SK-N-SH treated with all-trans-retinoic acid at 6 μM for 48 hours (cell line): ENCODE results near the gene FGFRL1.

ENCODE experiments used
- ATAC-seq: fragments of 200-7000 bp; cut with Tn5 transposase; 3 replicates; pipeline ENCODE4 v1.9.1; 2020; ENCODE audit warnings: mild to moderate bottlenecking, moderate library complexity
- ARNTL ChIP-seq: fragments of 450-650 bp; formaldehyde crosslinking; IDR thresholded peaks from 2 replicates; pipeline ENCODE4 v1.5.0; 2020; ENCODE audit warnings: low read depth, mild to moderate bottlenecking, moderate library complexity, borderline replicate concordance
- BACH2 ChIP-seq: fragments of 250-450 bp; sonication (Bioruptor Pico); IDR thresholded peaks from 2 replicates; pipeline ENCODE4 v1.9.0; 2021; ENCODE audit warnings: mild to moderate bottlenecking, borderline replicate concordance
- CSDC2 ChIP-seq: fragments of 250-450 bp; sonication (Bioruptor Pico); IDR thresholded peaks from 2 replicates; pipeline ENCODE4 v1.5.0; 2020; ENCODE audit warnings: mild to moderate bottlenecking, moderate library complexity
- ESRRG ChIP-seq: fragments of 250-450 bp; sonication (Bioruptor Pico); IDR thresholded peaks from 2 replicates; pipeline ENCODE4 v1.6.1; 2021; ENCODE audit warnings: mild to moderate bottlenecking
- GLIS3 ChIP-seq: fragments of 250-450 bp; sonication (Bioruptor Pico); IDR thresholded peaks from 2 replicates; pipeline ENCODE4 v1.5.0; 2020; ENCODE audit warnings: mild to moderate bottlenecking, moderate library complexity
- ISL1 ChIP-seq: fragments of 250-450 bp; sonication (Bioruptor Pico); IDR thresholded peaks from 2 replicates; pipeline ENCODE4 v2.1.2; 2022; ENCODE audit warnings: mild to moderate bottlenecking, moderate library complexity
- PPARA ChIP-seq: fragments of 250-450 bp; sonication (Bioruptor Pico); IDR thresholded peaks from 2 replicates; pipeline ENCODE4 v1.5.0; 2020; ENCODE audit warnings: mild to moderate bottlenecking, borderline replicate concordance
- RARB ChIP-seq: fragments of 250-450 bp; sonication (Bioruptor Pico); IDR thresholded peaks from 2 replicates; pipeline ENCODE4 v1.8.0; 2021; ENCODE audit warnings: mild to moderate bottlenecking, moderate library complexity
- TCF4 ChIP-seq: fragments of 250-450 bp; sonication (Bioruptor Pico); IDR thresholded peaks from 2 replicates; pipeline ENCODE4 v1.8.0; 2021; ENCODE audit warnings: mild to moderate bottlenecking, moderate library complexity, borderline replicate concordance
- TOX ChIP-seq: fragments of 250-450 bp; sonication (Bioruptor Pico); IDR thresholded peaks from 2 replicates; pipeline ENCODE4 v1.8.0; 2021; ENCODE audit warnings: mild to moderate bottlenecking, moderate library complexity, borderline replicate concordance
- ZC3H10 ChIP-seq: fragments of 250-450 bp; sonication (Bioruptor Pico); IDR thresholded peaks from 2 replicates; pipeline ENCODE4 v1.5.1; 2021; ENCODE audit warnings: mild to moderate bottlenecking, moderate library complexity
- ZFP30 ChIP-seq: fragments of 450-650 bp; formaldehyde crosslinking; IDR thresholded peaks from 2 replicates; pipeline ENCODE4 v1.5.0; 2022; ENCODE audit warnings: mild to moderate bottlenecking, moderate library complexity
- ZNF565 ChIP-seq: fragments of 450-650 bp; formaldehyde crosslinking; conservative IDR thresholded peaks from 2 replicates; pipeline ENCODE4 v1.5.0; 2020; ENCODE audit warnings: low read depth, mild to moderate bottlenecking, moderate library complexity
- ZNF8 ChIP-seq: fragments of 450-650 bp; formaldehyde crosslinking; IDR thresholded peaks from 2 replicates; pipeline ENCODE4 v1.5.0; 2020; ENCODE audit warnings: mild to moderate bottlenecking, moderate library complexity
- TF ChIP-seq, protein P1 (sequence below): fragments of 250-450 bp; sonication (Bioruptor Pico); IDR thresholded peaks from 2 replicates; pipeline ENCODE4 v1.5.1; 2020; ENCODE audit warnings: low read depth, mild to moderate bottlenecking, moderate library complexity
- TF ChIP-seq, protein P2 (sequence below): fragments of 250-450 bp; sonication (Bioruptor Pico); IDR thresholded peaks from 2 replicates; pipeline ENCODE4 v1.8.0; 2020; ENCODE audit warnings: mild to moderate bottlenecking, moderate library complexity, borderline replicate concordance
- TF ChIP-seq, protein P3 (sequence below): fragments of 250-450 bp; sonication (Bioruptor Pico); IDR thresholded peaks from 2 replicates; pipeline ENCODE4 v1.5.1; 2021; ENCODE audit warnings: mild to moderate bottlenecking, moderate library complexity
- TF ChIP-seq, protein P4 (sequence below): fragments of 250-450 bp; sonication (Bioruptor Pico); IDR thresholded peaks from 2 replicates; pipeline ENCODE4 v1.5.0; 2020; ENCODE audit warnings: mild to moderate bottlenecking, moderate library complexity

Gene FGFRL1

DNA sequence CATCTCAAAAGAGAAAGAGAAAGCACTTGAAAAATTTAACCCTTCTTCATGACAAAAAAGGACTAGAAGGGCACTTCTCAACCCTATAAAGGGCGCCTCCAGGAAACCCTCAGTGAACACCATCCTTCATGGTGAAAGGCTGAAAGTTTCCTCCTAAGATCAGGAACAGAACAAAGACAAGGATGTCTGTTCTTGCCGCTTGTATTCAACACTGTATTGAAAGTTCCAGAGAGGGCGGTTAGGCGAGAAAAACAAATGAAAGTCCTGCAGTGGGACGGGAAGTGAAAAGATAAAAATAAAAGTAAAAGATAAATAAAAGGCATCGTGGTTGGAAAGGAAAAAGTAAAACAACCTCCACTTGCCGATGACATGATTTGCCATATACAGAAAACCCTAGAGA is 51.0 kb downstream of the FGFRL1 start:
- no peak for ATAC-seq
- no peak for TF ChIP-seq ZFP30 (CRISPR knock-in tag)
- TF ChIP-seq PPARA = no peak
- TF ChIP-seq, protein P1, sequence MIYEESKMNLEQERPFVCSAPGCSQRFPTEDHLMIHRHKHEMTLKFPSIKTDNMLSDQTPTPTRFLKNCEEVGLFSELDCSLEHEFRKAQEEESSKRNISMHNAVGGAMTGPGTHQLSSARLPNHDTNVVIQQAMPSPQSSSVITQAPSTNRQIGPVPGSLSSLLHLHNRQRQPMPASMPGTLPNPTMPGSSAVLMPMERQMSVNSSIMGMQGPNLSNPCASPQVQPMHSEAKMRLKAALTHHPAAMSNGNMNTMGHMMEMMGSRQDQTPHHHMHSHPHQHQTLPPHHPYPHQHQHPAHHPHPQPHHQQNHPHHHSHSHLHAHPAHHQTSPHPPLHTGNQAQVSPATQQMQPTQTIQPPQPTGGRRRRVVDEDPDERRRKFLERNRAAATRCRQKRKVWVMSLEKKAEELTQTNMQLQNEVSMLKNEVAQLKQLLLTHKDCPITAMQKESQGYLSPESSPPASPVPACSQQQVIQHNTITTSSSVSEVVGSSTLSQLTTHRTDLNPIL = no peak
- TF ChIP-seq TCF4 (CRISPR knock-in tag) = no peak
- TF ChIP-seq ZC3H10 = no peak
- TF ChIP-seq ZNF8 (CRISPR knock-in tag) = no peak
- no peak for TF ChIP-seq BACH2

DNA sequence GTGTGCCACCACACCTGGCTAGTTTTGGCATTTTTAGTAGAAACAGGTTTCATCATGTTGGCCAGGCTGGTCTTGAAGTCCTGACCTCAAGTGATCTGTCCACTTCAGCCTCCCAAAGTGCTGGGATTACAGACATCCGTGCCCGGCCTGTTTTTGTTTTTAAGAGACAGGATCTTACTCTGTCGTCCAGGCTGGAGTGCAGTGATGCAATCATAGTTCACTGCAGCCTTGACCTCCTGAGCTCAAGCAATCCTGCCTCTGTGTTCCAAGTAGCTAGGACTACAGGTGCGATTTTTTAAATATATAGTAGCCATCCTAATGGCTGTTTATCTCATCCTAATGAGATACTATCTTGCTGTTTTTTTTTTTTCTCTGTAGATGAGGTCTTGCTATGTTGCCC is 54.3 kb downstream of the FGFRL1 start:
- no peak for ATAC-seq
- TF ChIP-seq ZC3H10 (no peak), ISL1 (no peak)

DNA sequence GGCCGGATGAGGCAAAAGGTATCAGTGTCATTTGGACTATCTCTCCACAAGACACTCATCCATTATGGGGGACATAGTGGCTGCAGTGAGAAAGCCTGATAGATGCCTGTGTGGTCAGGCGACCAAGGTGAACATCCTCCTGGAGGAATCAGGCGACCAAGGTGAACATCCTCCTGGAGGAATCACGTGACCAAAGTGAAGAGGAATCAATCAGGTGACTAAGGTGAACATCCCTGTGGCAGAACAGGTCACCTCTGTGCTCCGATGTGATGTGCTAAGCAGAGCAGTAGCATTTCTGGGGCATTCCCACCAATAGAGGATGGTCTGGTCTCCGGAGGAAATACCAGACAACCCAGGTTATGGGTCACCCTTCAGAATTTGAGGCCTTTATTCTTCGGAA is 58.0 kb downstream of the FGFRL1 start:
- no peak for ATAC-seq
- TF ChIP-seq, protein P2, sequence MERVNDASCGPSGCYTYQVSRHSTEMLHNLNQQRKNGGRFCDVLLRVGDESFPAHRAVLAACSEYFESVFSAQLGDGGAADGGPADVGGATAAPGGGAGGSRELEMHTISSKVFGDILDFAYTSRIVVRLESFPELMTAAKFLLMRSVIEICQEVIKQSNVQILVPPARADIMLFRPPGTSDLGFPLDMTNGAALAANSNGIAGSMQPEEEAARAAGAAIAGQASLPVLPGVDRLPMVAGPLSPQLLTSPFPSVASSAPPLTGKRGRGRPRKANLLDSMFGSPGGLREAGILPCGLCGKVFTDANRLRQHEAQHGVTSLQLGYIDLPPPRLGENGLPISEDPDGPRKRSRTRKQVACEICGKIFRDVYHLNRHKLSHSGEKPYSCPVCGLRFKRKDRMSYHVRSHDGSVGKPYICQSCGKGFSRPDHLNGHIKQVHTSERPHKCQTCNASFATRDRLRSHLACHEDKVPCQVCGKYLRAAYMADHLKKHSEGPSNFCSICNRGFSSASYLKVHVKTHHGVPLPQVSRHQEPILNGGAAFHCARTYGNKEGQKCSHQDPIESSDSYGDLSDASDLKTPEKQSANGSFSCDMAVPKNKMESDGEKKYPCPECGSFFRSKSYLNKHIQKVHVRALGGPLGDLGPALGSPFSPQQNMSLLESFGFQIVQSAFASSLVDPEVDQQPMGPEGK (CRISPR knock-in tag) = no peak
- TF ChIP-seq TCF4 (CRISPR knock-in tag) (no peak), ZC3H10 (no peak), RARB (CRISPR knock-in tag) (no peak), GLIS3 (CRISPR knock-in tag) (no peak), TOX (CRISPR knock-in tag) (no peak)
- TF ChIP-seq, protein P1 = no peak

DNA sequence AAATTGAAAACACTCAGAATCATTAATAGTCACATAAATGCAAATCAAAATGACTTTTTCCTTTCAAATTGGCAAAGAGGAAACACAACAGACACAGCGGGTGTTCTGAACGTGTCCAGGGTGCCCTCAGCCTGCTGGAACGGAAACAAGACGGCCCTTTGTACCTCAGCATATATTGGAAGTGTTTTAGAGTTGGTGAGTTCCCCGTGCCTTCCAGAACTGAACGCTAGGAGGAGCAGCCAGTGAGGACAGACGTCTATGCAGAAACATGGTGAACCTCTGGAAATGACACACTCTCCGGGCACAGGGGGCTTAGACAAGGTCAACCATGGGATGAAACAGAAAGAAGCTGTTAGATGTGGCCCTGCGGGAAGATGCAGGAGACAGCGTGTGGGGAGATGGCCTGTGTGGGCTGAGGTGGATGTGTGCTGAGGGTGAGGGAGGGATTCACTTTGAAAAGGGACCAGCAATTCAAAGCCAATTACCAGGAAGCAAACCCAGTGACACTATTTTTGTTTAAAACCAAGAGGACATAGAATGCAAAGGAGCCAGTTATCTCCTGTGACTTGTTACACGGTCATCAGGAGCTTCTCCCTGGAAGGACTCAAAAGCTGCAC is 61.5 kb downstream of the FGFRL1 start:
- peak; percentile 92 for ATAC-seq
- TF ChIP-seq ESRRG (CRISPR knock-in tag) (no peak), RARB (CRISPR knock-in tag) (no peak), ZNF565 (no peak)
- TF ChIP-seq, protein P3, sequence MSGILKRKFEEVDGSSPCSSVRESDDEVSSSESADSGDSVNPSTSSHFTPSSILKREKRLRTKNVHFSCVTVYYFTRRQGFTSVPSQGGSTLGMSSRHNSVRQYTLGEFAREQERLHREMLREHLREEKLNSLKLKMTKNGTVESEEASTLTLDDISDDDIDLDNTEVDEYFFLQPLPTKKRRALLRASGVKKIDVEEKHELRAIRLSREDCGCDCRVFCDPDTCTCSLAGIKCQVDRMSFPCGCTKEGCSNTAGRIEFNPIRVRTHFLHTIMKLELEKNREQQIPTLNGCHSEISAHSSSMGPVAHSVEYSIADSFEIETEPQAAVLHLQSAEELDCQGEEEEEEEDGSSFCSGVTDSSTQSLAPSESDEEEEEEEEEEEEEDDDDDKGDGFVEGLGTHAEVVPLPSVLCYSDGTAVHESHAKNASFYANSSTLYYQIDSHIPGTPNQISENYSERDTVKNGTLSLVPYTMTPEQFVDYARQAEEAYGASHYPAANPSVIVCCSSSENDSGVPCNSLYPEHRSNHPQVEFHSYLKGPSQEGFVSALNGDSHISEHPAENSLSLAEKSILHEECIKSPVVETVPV (CRISPR knock-in tag) = no peak

DNA sequence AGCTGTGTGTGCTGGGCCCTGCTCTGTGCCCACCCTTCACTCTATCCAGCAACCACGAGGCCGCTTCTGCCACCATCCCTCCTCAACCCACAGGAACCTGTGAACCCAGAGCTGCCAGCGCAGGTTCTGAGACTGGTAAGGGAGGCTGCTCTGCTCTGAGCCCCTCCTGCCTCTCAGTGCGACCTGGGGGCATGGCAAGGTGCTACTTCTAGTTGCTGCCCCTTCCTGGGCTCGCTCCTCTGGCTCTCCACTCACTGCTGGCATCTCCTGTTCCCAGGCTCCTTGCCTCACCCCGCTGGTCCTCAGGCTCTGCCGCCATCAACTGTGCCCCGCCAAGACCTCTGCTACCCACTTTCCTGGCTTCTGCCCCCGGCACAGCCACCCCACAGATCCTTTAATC is 62.7 kb downstream of the FGFRL1 start:
- no peak for TF ChIP-seq ARNTL (CRISPR knock-in tag)
- no peak for TF ChIP-seq ZC3H10
- TF ChIP-seq CSDC2 (CRISPR knock-in tag) = no peak
- TF ChIP-seq, protein P3 (CRISPR knock-in tag) = no peak
- TF ChIP-seq, protein P4, sequence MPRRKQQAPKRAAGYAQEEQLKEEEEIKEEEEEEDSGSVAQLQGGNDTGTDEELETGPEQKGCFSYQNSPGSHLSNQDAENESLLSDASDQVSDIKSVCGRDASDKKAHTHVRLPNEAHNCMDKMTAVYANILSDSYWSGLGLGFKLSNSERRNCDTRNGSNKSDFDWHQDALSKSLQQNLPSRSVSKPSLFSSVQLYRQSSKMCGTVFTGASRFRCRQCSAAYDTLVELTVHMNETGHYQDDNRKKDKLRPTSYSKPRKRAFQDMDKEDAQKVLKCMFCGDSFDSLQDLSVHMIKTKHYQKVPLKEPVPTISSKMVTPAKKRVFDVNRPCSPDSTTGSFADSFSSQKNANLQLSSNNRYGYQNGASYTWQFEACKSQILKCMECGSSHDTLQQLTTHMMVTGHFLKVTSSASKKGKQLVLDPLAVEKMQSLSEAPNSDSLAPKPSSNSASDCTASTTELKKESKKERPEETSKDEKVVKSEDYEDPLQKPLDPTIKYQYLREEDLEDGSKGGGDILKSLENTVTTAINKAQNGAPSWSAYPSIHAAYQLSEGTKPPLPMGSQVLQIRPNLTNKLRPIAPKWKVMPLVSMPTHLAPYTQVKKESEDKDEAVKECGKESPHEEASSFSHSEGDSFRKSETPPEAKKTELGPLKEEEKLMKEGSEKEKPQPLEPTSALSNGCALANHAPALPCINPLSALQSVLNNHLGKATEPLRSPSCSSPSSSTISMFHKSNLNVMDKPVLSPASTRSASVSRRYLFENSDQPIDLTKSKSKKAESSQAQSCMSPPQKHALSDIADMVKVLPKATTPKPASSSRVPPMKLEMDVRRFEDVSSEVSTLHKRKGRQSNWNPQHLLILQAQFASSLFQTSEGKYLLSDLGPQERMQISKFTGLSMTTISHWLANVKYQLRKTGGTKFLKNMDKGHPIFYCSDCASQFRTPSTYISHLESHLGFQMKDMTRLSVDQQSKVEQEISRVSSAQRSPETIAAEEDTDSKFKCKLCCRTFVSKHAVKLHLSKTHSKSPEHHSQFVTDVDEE (CRISPR knock-in tag) = no peak
- no peak for ATAC-seq
